NB4 (cell line): ENCODE data around the gene GRK6.

ENCODE experiments used
- CTCF ChIP-seq: IDR thresholded peaks from one replicate; pipeline ENCODE4 v1.5.1; 2012; ENCODE audit warnings: low read depth, low read length
- MAX ChIP-seq: IDR thresholded peaks from 2 replicates; pipeline ENCODE4 v1.6.1; 2011; ENCODE audit warnings: low read depth, low read length
- POLR2A ChIP-seq: IDR thresholded peaks from 2 replicates; pipeline ENCODE4 v1.6.1; 2011; ENCODE audit warnings: mild to moderate bottlenecking; ENCODE audit not compliant: insufficient read length; ENCODE audit errors: extremely low read depth

- TF ChIP-seq CTCF = no peak
- no peak for TF ChIP-seq MAX
- TF ChIP-seq POLR2A = no peak
These were observed 8.7 kb downstream of the GRK6 start for GRCh38 chr5:177434942-177435738.
